Motor neuron (in vitro differentiated cells): ENCODE measurements around the gene RAB9A. TPM values are rescaled to one million over a fixed set of nuclear protein-coding genes. Genes with fewer than 3 reads are reported as not detected.
"Not testable (repeated sequence)": the region's sequence is repeated elsewhere in the genome, so short reads cannot be mapped to it uniquely, and the experiment has no call there.

ENCODE experiments used
- ATAC-seq, 8 experiments: fragments of 200-7000 bp; cut with Tn5 transposase; replicated peaks in 6 of 8; 2 replicates each; pipeline ENCODE4 v1.8.0; 2021; ENCODE audit warnings: mild to moderate bottlenecking in 8 of 8, moderate library complexity in 8 of 8
- H3K27ac ChIP-seq, 2 donors: fragments of 250-450 bp; sonication (Bioruptor Pico); 2 replicates each; pipeline ENCODE4 v1.9.0; 2021; ENCODE audit warnings: antibody characterized with exemption in 2 of 2, mild to moderate bottlenecking in 2 of 2, moderate library complexity in 1 of 2
- H3K4me1 ChIP-seq, 2 donors: fragments of 250-450 bp; sonication (Bioruptor Pico); replicated peaks in 1 of 2; 2 replicates each; pipeline ENCODE4 v1.6.1; 2021; ENCODE audit warnings: antibody characterized with exemption in 2 of 2, mild to moderate bottlenecking in 2 of 2, moderate library complexity in 1 of 2
- H3K4me3 ChIP-seq, 5 donors: fragments of 250-450 bp; sonication (Bioruptor Pico); 2 replicates each; pipeline ENCODE4 v1.9.0; 2021; ENCODE audit warnings: antibody characterized with exemption in 5 of 5, mild to moderate bottlenecking in 5 of 5, moderate library complexity in 4 of 5
- WGBS, 10 experiments: fragments of 450-650 bp; shearing (Covaris generic); methylation state at CpG; one replicate each; pipeline ENCODE4 v1.0.0; 2022; 5-methylcytosine and 5-hydroxymethylcytosine counted together
- in situ Hi-C, 9 experiments: fragments of 400-800 bp; cut with MboI; loops; one replicate each; pipeline ENCODE4 v1.15.0; 2021; ENCODE audit warnings: low sequenced_read_pairs in 9 of 9, low pct_unique_long_range_greater_than_20kb in 2 of 9; ENCODE audit not compliant: unreplicated experiment in 9 of 9
- total RNA-seq, 8 experiments: library from RNA; unstranded; fragments of 300-600 nt; gene quantifications; 2 replicates each; pipeline versions ENCODE4 v1.2.3 to v1.2.4, GENCODE V29; 2022

Gene RAB9A
- total RNA-seq, 8 experiments from 2014 or later: 10.4 to 29.6 (median 15.0) TPM

- H3K4me1 ChIP-seq: no peaks in the 10 kb centered on the region
- no peak for ATAC-seq
- in situ Hi-C loops: no loop called here
These were observed 12.0 kb upstream of the RAB9A start for GRCh38 chrX:13676885-13677284.

GRCh38 chrX:13679700-13680099, 9.2 kb upstream of the RAB9A start:
- WGBS, 10 experiments: 100% methylated on average over 1 of the region's 4 CpGs; no CpG with 5 or more reads in 9 of the 10 experiments
- in situ Hi-C loops, H3K4me3 ChIP-seq, H3K4me1 ChIP-seq, ATAC-seq, H3K27ac ChIP-seq: not testable (repeated sequence)

More at GRCh38 chrX:13676885-13677284, 12.0 kb upstream of the RAB9A start:
- H3K4me3 ChIP-seq: no peak overlapping the region
- no peak overlapping the region for H3K27ac ChIP-seq

- in situ Hi-C loops: no loop called here
- Histone ChIP-seq H3K4me1 (no peaks in the 10 kb centered on the region), H3K4me3 (no peak overlapping the region), H3K27ac (no peak overlapping the region)
- ATAC-seq: no peak
- 0 to 86% (median 64%) methylated on average over 1 to 4 of the region's 7 CpGs; no CpG with 5 or more reads in 4 of the 10 experiments for WGBS, 10 experiments
These were observed 7.3 kb upstream of the RAB9A start for GRCh38 chrX:13681595-13681994.

GRCh38 chrX:13684361-13684760, 4.6 kb upstream of the RAB9A start:
- 0 to 100% (median 57%) methylated on average over 1 to 4 of the region's 4 CpGs; no CpG with 5 or more reads in 4 of the 10 experiments for WGBS, 10 experiments
- in situ Hi-C loops: no loop called here

DNA sequence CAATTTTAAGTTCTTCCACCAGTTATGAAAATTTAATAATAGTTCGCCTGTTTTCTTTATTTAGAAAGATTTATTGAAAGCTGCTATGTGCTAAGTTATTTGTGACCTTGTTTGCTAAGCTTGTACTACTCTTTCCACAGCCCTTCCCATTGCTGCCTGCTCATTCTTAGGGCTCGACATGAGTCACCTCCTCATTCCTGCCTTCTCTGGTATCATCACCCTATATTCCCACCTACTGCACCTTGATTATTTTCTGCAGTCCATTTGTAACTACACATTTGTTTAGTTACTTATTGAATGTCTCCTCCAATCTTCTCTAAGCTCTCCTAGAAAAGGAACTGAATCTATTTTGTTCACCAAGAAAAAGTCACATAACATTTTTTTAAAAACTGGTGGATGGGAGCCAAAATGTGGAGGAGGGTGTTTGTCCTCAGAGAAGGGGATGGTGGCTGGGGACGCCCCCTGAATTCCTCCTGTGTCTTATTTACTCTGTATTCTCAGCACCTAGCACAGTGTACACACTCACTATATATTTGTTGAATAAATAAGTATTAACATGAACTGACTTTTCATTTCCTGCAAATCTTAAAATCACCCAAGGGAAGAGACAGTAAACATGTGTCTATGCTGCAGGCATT, 3.7 kb upstream of the RAB9A start:
- 0 to 83% (median 20%) methylated on average over 1 to 3 of the region's 3 CpGs; no CpG with 5 or more reads in 3 of the 10 experiments for WGBS, 10 experiments
- ATAC-seq: no peak
- H3K27ac ChIP-seq: no peak overlapping the region
- in situ Hi-C loops: no loop called here
- peaks cover 0 to 1% of the 10 kb centered on the region in 2 donors for H3K4me1 ChIP-seq
- H3K4me3 ChIP-seq: no peak overlapping the region

More at GRCh38 chrX:13684361-13684760, 4.6 kb upstream of the RAB9A start:
- Histone ChIP-seq H3K4me3 (no peak overlapping the region), H3K27ac (no peak overlapping the region), H3K4me1 (no peaks in the 10 kb centered on the region)
- ATAC-seq: no peak

DNA sequence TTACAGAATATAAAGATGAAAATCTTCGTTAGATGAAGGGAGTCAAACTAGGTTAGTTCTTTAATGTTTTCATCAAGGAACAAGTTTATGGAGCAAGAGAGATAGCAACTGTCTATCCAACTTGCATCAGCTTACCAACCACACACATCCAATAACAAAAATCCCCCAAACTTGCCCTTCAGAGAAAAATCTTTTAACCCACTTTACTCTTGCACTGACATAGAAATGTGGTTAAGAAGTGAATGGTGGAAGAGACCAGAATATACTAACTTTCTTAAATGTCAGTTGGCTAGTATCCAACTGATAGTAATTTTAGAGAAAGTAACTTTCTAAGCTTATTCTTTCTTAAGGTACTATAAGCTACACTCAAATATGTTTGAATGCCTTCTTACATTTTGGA, 1.7 kb upstream of the RAB9A start:
- in situ Hi-C loops: no loop called here
- Histone ChIP-seq H3K27ac (no peak overlapping the region), H3K4me3 (no peak overlapping the region), H3K4me1 (peaks cover 0 to 4% of the 10 kb centered on the region in 2 donors)
- WGBS, 10 experiments: 83% methylated on average over 1 of the region's 1 CpG; no CpG with 5 or more reads in 9 of the 10 experiments
- ATAC-seq: no peak

GRCh38 chrX:13688384-13688957, 457 bp upstream of the RAB9A start:
- in situ Hi-C loops: no loop called here
- 15 to 31% (median 25%) methylated on average over 6 to 13 of the region's 13 CpGs; no CpG with 5 or more reads in 7 of the 10 experiments for WGBS, 10 experiments
- ATAC-seq: no peak
- Histone ChIP-seq H3K4me1 (peaks cover 4 to 6% of the 10 kb centered on the region in 2 donors), H3K27ac (no peak overlapping the region), H3K4me3 (peak overlapping the region; percentile 77 to 99 (median 87))

- no peak for ATAC-seq
- Histone ChIP-seq H3K27ac (peak overlapping the region; percentile 92 to 94), H3K4me1 (peaks cover 6 to 7% of the 10 kb centered on the region in 2 donors), H3K4me3 (peak overlapping the region; percentile 77 to 99 (median 87))
- WGBS, 10 experiments: 0 to 24% (median 0%) methylated on average over 1 to 14 of the region's 16 CpGs; no CpG with 5 or more reads in 3 of the 10 experiments
- in situ Hi-C loops: no loop called here
These were observed 848 bp downstream of the RAB9A start for GRCh38 chrX:13689741-13690211.

DNA sequence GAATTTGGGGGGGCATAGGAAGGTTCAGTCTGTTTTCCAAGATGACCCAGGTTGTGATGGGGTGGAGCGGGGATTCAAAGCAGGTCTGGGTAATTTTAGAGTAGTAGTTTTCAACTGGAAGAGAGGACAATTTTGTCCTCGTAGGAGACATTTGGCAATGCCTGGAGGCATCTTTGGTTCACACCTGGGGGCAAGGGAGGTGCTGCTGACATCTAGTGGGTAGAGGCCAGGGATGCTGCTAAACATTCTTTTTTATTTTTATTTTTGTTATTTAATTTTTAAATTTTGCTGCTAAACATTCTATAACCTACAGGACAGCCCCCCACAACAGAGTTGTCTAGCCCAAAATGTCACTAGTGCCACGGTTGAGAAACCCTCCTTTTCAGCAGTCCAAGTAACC, 1.9 kb downstream of the RAB9A start:
- Histone ChIP-seq H3K27ac (no peak overlapping the region), H3K4me1 (peaks cover 6 to 7% of the 10 kb centered on the region in 2 donors), H3K4me3 (peak overlapping the region in 3 of 5 donors; percentile 77 to 99 (median 87))
- in situ Hi-C loops: no loop called here
- no peak for ATAC-seq
- WGBS, 10 experiments: 0 to 100% (median 100%) methylated on average over 1 to 2 of the region's 3 CpGs; no CpG with 5 or more reads in 5 of the 10 experiments

GRCh38 chrX:13691841-13692371, 3.0 kb downstream of the RAB9A start:
- peaks cover 6 to 7% of the 10 kb centered on the region in 2 donors for H3K4me1 ChIP-seq
- no peak for ATAC-seq
- 75 to 86% (median 83%) methylated on average over 1 to 5 of the region's 7 CpGs; no CpG with 5 or more reads in 7 of the 10 experiments for WGBS, 10 experiments
- no peak overlapping the region for H3K4me3 ChIP-seq
- H3K27ac ChIP-seq: no peak overlapping the region
- in situ Hi-C loops: no loop called here

- WGBS, 10 experiments: 20 to 95% (median 82%) methylated on average over 1 to 5 of the region's 5 CpGs; no CpG with 5 or more reads in 6 of the 10 experiments
- no peak overlapping the region for H3K27ac ChIP-seq
These were observed 3.9 kb downstream of the RAB9A start for GRCh38 chrX:13692771-13693231.

GRCh38 chrX:13693341-13693961, 4.5 kb downstream of the RAB9A start:
- H3K4me1 ChIP-seq: peaks cover 6 to 7% of the 10 kb centered on the region in 2 donors
- in situ Hi-C loops: no loop called here
- no peak overlapping the region for H3K27ac ChIP-seq
- H3K4me3 ChIP-seq: no peak overlapping the region
- WGBS, 10 experiments: 50 to 86% (median 80%) methylated on average over 1 to 4 of the region's 7 CpGs; no CpG with 5 or more reads in 5 of the 10 experiments
- peak in 1 of 8 experiments; percentile 24 for ATAC-seq

More at GRCh38 chrX:13692771-13693231, 3.9 kb downstream of the RAB9A start:
- ATAC-seq: no peak
- peaks cover 6 to 7% of the 10 kb centered on the region in 2 donors for H3K4me1 ChIP-seq
- in situ Hi-C loops: no loop called here
- H3K4me3 ChIP-seq: no peak overlapping the region

DNA sequence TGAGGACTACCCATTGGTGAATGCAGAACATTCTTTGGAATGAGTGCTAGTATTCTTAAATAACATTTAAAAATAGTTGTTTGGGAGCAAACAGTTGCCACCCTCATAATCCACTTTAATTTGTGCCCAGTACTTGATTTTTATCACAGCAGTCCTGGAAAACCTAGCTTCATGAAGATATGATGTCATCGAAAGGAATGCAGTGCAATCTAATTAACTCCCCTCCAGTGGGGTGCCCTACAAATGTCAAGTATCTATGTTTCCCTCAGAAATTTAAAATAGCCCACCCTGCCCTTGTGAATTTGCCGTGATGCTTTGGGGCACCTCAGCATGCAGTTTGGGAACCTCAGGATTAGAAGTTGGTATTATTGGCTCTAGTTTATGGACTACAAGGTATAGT, 5.4 kb downstream of the RAB9A start:
- no peak for ATAC-seq
- 80 to 83% methylated on average over 1 of the region's 2 CpGs; no CpG with 5 or more reads in 8 of the 10 experiments for WGBS, 10 experiments
- Histone ChIP-seq H3K27ac (no peak overlapping the region), H3K4me1 (peaks cover 6 to 7% of the 10 kb centered on the region in 2 donors), H3K4me3 (no peak overlapping the region)
- in situ Hi-C loops: no loop called here
